H1 (cell line): ENCODE results near the gene SERINC5. TPM values are rescaled to one million over a fixed set of nuclear protein-coding genes. Genes with fewer than 3 reads are reported as not detected.

Experiments
- CTCF ChIA-PET: fragments of 300-600 bp; sonication (Branson Sonifier 250); formaldehyde crosslinking; loops from one replicate; lab custom pipeline; 2021; ENCODE audit not compliant: partially characterized antibody; lab: Charles Lee
- POLR2A ChIA-PET: fragments of 300-600 bp; sonication (Branson Sonifier 250); formaldehyde crosslinking; loops from one replicate; lab custom pipeline; 2021; ENCODE audit warnings: inconsistent platforms; ENCODE audit not compliant: partially characterized antibody; lab: Charles Lee
- DNase-seq, 2 experiments: peaks; one replicate each; pipeline versions ENCODE4 v3.0.0 to v3.0.0-alpha.2; 2010 to 2022; ENCODE audit warnings: low spot score in 2 of 2, low read depth in 1 of 2, mixed read lengths in 1 of 2
- FAIRE-seq: peaks from 2 replicates; lab custom pipeline; 2011; peaks lifted over from hg19 to GRCh38; lab: Jason Lieb, UNC
- H2AFZ ChIP-seq: 2 replicates; pipeline ENCODE4 v1.8.1; 2012; ENCODE audit warnings: low read length, inconsistent platforms
- H2AK5ac ChIP-seq: 2 replicates; pipeline ENCODE4 v1.6.1; 2013; ENCODE audit warnings: low read depth, low read length
- H2BK120ac ChIP-seq: replicated peaks from 2 replicates; pipeline ENCODE3; 2013; ENCODE audit warnings: low read depth, low read length, inconsistent platforms
- H2BK12ac ChIP-seq: 2 replicates; pipeline ENCODE4 v1.6.1; 2013; ENCODE audit warnings: low read depth, low read length
- H2BK15ac ChIP-seq: 2 replicates; pipeline ENCODE4 v1.6.1; 2013; ENCODE audit warnings: low read length
- H2BK20ac ChIP-seq: 2 replicates; pipeline ENCODE4 v1.6.1; 2013; ENCODE audit warnings: low read length
- H2BK5ac ChIP-seq: 2 replicates; pipeline ENCODE4 v1.6.1; 2013; ENCODE audit warnings: low read depth, low read length
- H3K14ac ChIP-seq: 2 replicates; pipeline ENCODE4 v1.6.1; 2013; ENCODE audit warnings: inconsistent platforms; ENCODE audit not compliant: insufficient read length
- H3K18ac ChIP-seq: 2 replicates; pipeline ENCODE4 v1.6.1; 2013; ENCODE audit warnings: low read length; ENCODE audit errors: extremely low read depth
- H3K23ac ChIP-seq: 2 replicates; pipeline ENCODE4 v1.6.1; 2013; ENCODE audit warnings: inconsistent platforms; ENCODE audit not compliant: insufficient read length
- H3K23me2 ChIP-seq: 2 replicates; pipeline ENCODE4 v1.6.1; 2013; ENCODE audit warnings: low read depth, low read length
- H3K27ac ChIP-seq: 2 replicates; pipeline ENCODE4 v1.6.1; 2011; ENCODE audit warnings: low read depth, low read length, inconsistent platforms
- H3K27me3 ChIP-seq, 4 experiments: replicated peaks in 1 of 4; 1 replicate in 1 of 4; 2 replicates in 3 of 4; pipeline versions ENCODE4 v1.6.1 to v1.8.1; 2011 to 2013; ENCODE audit warnings: low read length in 3 of 4, mild to moderate bottlenecking in 3 of 4, inconsistent platforms in 2 of 4, mixed read lengths in 2 of 4, moderate library complexity in 1 of 4; ENCODE audit not compliant: control insufficient read depth in 3 of 4, insufficient read depth in 3 of 4; ENCODE audit errors: extremely low read depth in 1 of 4
- H3K36me3 ChIP-seq, 4 experiments: 2 replicates each; pipeline versions ENCODE4 v1.6.1 to v1.8.1; 2011 to 2013; ENCODE audit warnings: mild to moderate bottlenecking in 4 of 4, low read length in 3 of 4, moderate library complexity in 2 of 4, control low read depth in 1 of 4, inconsistent platforms in 1 of 4; ENCODE audit not compliant: insufficient read depth in 4 of 4, control insufficient read depth in 2 of 4
- H3K4ac ChIP-seq: replicated peaks from 2 replicates; pipeline ENCODE3; 2013; ENCODE audit warnings: low read length, low read depth, mixed read lengths, inconsistent platforms; ENCODE audit not compliant: insufficient read length
- H3K4me1 ChIP-seq, 4 experiments: replicated peaks in 1 of 4; 1 replicate in 1 of 4; 2 replicates in 3 of 4; pipeline versions ENCODE4 v1.6.1 to v1.8.1; 2011 to 2013; ENCODE audit warnings: low read length in 3 of 4, inconsistent platforms in 2 of 4, mixed read lengths in 1 of 4; ENCODE audit not compliant: insufficient read depth in 4 of 4, control insufficient read depth in 3 of 4
- H3K4me2 ChIP-seq, 2 experiments: 2 replicates each; pipeline versions ENCODE4 v1.6.1 to v1.8.1; 2011 to 2013; ENCODE audit warnings: low read depth in 2 of 2, low read length in 2 of 2, control low read depth in 1 of 2, inconsistent platforms in 1 of 2, mild to moderate bottlenecking in 1 of 2; ENCODE audit not compliant: insufficient read depth in 1 of 2
- H3K4me3 ChIP-seq, 4 experiments: fragments of 200-600, 300-600 bp in 1 of 4; sonication (generic), shearing (Covaris generic), sonication (Bioruptor Twin) in 1 of 4; 2 replicates each; pipeline versions ENCODE4 v1.5.1 to v1.8.1; 2011 to 2016; ENCODE audit warnings: low read length in 4 of 4, low read depth in 3 of 4, control low read depth in 2 of 4, inconsistent platforms in 2 of 4, mild to moderate bottlenecking in 2 of 4, mixed read lengths in 1 of 4, moderate library complexity in 1 of 4; ENCODE audit not compliant: insufficient read depth in 2 of 4; ENCODE audit errors: extremely low read depth in 1 of 4
- H3K56ac ChIP-seq: replicated peaks from 2 replicates; pipeline ENCODE3; 2013; ENCODE audit warnings: low read depth, mild to moderate bottlenecking, mixed read lengths, low read length, inconsistent platforms; ENCODE audit not compliant: insufficient read length
- H3K79me1 ChIP-seq: 2 replicates; pipeline ENCODE4 v1.6.1; 2013; ENCODE audit warnings: low read depth, low read length, control low read depth
- H3K79me2 ChIP-seq, 2 experiments: 2 replicates each; pipeline versions ENCODE4 v1.6.1 to v1.8.1; 2012 to 2013; ENCODE audit warnings: low read length in 2 of 2, mild to moderate bottlenecking in 2 of 2, inconsistent platforms in 1 of 2; ENCODE audit not compliant: insufficient read depth in 2 of 2, control insufficient read depth in 1 of 2
- H3K9ac ChIP-seq, 4 experiments: replicated peaks in 1 of 4; 1 replicate in 1 of 4; 2 replicates in 3 of 4; pipeline versions ENCODE4 v1.6.1 to v1.8.1; 2011 to 2013; ENCODE audit warnings: low read depth in 3 of 4, low read length in 3 of 4, control low read depth in 2 of 4, mild to moderate bottlenecking in 2 of 4, moderate library complexity in 2 of 4, inconsistent platforms in 1 of 4; ENCODE audit errors: extremely low read depth in 1 of 4
- H3K9me3 ChIP-seq, 2 experiments: 2 replicates each; pipeline versions ENCODE4 v1.6.1 to v1.8.1; 2012 to 2013; ENCODE audit warnings: mild to moderate bottlenecking in 2 of 2, moderate library complexity in 2 of 2, control low read depth in 1 of 2, inconsistent platforms in 1 of 2, low read depth in 1 of 2, low read length in 1 of 2, mixed read lengths in 1 of 2; ENCODE audit not compliant: insufficient read depth in 2 of 2
- H4K20me1 ChIP-seq, 2 experiments: replicated peaks in 1 of 2; 2 replicates each; pipeline versions ENCODE3 to v1.8.1; 2011 to 2013; ENCODE audit warnings: inconsistent platforms in 2 of 2, low read length in 2 of 2, mild to moderate bottlenecking in 1 of 2; ENCODE audit not compliant: insufficient read depth in 2 of 2, control insufficient read depth in 1 of 2
- H4K5ac ChIP-seq: 2 replicates; pipeline ENCODE4 v1.6.1; 2013; ENCODE audit warnings: low read length, low read depth, mixed read lengths, inconsistent platforms; ENCODE audit not compliant: insufficient read length
- H4K8ac ChIP-seq: 2 replicates; pipeline ENCODE4 v1.8.0; 2013; ENCODE audit warnings: mild to moderate bottlenecking, moderate library complexity, low read length, inconsistent platforms; ENCODE audit not compliant: insufficient read depth; ENCODE audit errors: extremely low read depth
- H4K91ac ChIP-seq: replicated peaks from 2 replicates; pipeline ENCODE3; 2013; ENCODE audit warnings: low read length, mixed read lengths, inconsistent platforms; ENCODE audit not compliant: insufficient read length
- CTBP2 ChIP-seq: IDR thresholded peaks from 2 replicates; pipeline ENCODE4 v1.7.0; 2011; ENCODE audit warnings: borderline replicate concordance, mild to moderate bottlenecking, moderate library complexity, mixed read lengths, low read length; ENCODE audit not compliant: insufficient read depth, insufficient read length
- E2F6 ChIP-seq: IDR thresholded peaks from 2 replicates; pipeline ENCODE4 v1.6.1; 2012; ENCODE audit warnings: inconsistent platforms
- GTF2F1 ChIP-seq: IDR thresholded peaks from 2 replicates; pipeline ENCODE4 v1.6.1; 2012; ENCODE audit warnings: low read depth, low read length, improper control_type of control experiment, borderline replicate concordance
- HDAC2 ChIP-seq, 2 experiments: fragments of 300-600 bp in 1 of 2; sonication (generic) in 1 of 2; IDR thresholded peaks; 2 replicates each; pipeline ENCODE4 v1.6.1; 2011 to 2012; ENCODE audit warnings: low read depth in 2 of 2, low read length in 2 of 2, mild to moderate bottlenecking in 2 of 2, moderate library complexity in 2 of 2, borderline replicate concordance in 1 of 2, inconsistent platforms in 1 of 2
- RXRA ChIP-seq: IDR thresholded peaks from 2 replicates; pipeline ENCODE4 v1.6.1; 2011; ENCODE audit warnings: low read depth, mild to moderate bottlenecking, low read length, moderate library complexity; ENCODE audit not compliant: insufficient read depth
- SP2 ChIP-seq: IDR thresholded peaks from 2 replicates; pipeline ENCODE4 v1.6.1; 2012; ENCODE audit warnings: mild to moderate bottlenecking, low read length, inconsistent platforms
- USF2 ChIP-seq: IDR thresholded peaks from 2 replicates; pipeline ENCODE4 v1.6.1; 2011; ENCODE audit warnings: low read length, improper control_type of control experiment
- YY1 ChIP-seq: IDR thresholded peaks from 2 replicates; pipeline ENCODE4 v1.6.1; 2011; ENCODE audit warnings: low read depth, mild to moderate bottlenecking, low read length
- WGBS, 2 experiments: shearing (Covaris generic) in 1 of 2; methylation state at CpG; one replicate each; pipeline versions ENCODE4 v1.1.6 to v1.1.7; 2013 to 2015; ENCODE audit warnings: low lambda C conversion rate in 2 of 2, mixed read lengths in 2 of 2, inconsistent platforms in 1 of 2, low coverage in 1 of 2, missing lambda C conversion rate in 1 of 2; ENCODE audit not compliant: insufficient replicate concordance in 2 of 2, insufficient coverage in 1 of 2, insufficient read length in 1 of 2; ENCODE audit errors: extremely low coverage in 1 of 2, missing lambda C conversion rate in 1 of 2; 5-methylcytosine and 5-hydroxymethylcytosine counted together
- polyA plus RNA-seq, 7 experiments: library from polyadenylated mRNA; depleted of rRNA in 3 of 7; stranded (reverse) in 5 of 7; unstranded in 2 of 7; fragments of >200 nt in 5 of 7; fragments of 200-250 nt in 2 of 7; gene quantifications; 1 replicate in 5 of 7; 2 replicates in 1 of 7; 4 replicates in 1 of 7; pipeline versions ENCODE4 v1.2.1 to v1.2.3, GENCODE V29; 2011 to 2013; ENCODE audit warnings: missing spikeins in 2 of 7, mixed read lengths in 2 of 7
- total RNA-seq: library from RNA; stranded (reverse); fragmentation: NEBNext Ultra II Directional; extraction: Animal tissue kit (Norgen Biotek cat#: 25700); gene quantifications from 2 replicates; pipeline ENCODE4 v1.2.1, GENCODE V29; 2021

The SERINC5 gene
- total and polyA plus RNA-seq, 2 of the 8 experiments (the other 6 are each of a cell fraction or from before 2014, with no cell fraction given): 32.2 to 149 TPM

- H3K9ac ChIP-seq: no peak overlapping the region
- H4K5ac ChIP-seq: no peak overlapping the region
- TF ChIP-seq RXRA: no peak
- no peak for TF ChIP-seq YY1
- no peak for TF ChIP-seq USF2
- TF ChIP-seq GTF2F1: no peak
- TF ChIP-seq CTBP2: no peak
- no peak for TF ChIP-seq E2F6
- no peak for TF ChIP-seq SP2
- TF ChIP-seq HDAC2 (IDR thresholded peaks at IDR 0.05; ENCODE audit: borderline replicate concordance in 1 of 2, low read depth in 2 of 2, low read length in 2 of 2): no peak
- no peak for DNase-seq
- H3K79me1 ChIP-seq: peaks cover 29% of the 10 kb centered on the region
- no peak overlapping the region for H3K23ac ChIP-seq
- no peak overlapping the region for H3K18ac ChIP-seq
- H4K8ac ChIP-seq: no peak overlapping the region
- H2BK15ac ChIP-seq: no peak overlapping the region
- H3K56ac ChIP-seq: no peak overlapping the region
- H3K27me3 ChIP-seq: no peaks in the 10 kb centered on the region
- no peak overlapping the region for H4K91ac ChIP-seq
- H2BK20ac ChIP-seq: no peak overlapping the region
- FAIRE-seq: no peak
- H2BK5ac ChIP-seq: no peak overlapping the region
- no peaks in the 10 kb centered on the region for H3K23me2 ChIP-seq
- no peak overlapping the region for H2AFZ ChIP-seq
- H3K4me2 ChIP-seq: no peak overlapping the region
- no peak overlapping the region for H2AK5ac ChIP-seq
- CTCF ChIA-PET: interaction anchor here (1.2 to 1.9 kb wide), 5 partner anchors 8 to 58 kb away, joined by 3 to 6 read pairs (median 3); no protein-coding TSS in a partner anchor
- POLR2A ChIA-PET: interaction anchor here (1.0 to 9.1 kb wide), 4 partner anchors 8 to 39 kb away, joined by 3 to 44 read pairs (median 12); partner anchors contain the start of gene SERINC5
- no peak overlapping the region for H2BK120ac ChIP-seq
- peaks cover 15% of the 10 kb centered on the region in 2 experiments for H4K20me1 ChIP-seq
- H3K79me2 ChIP-seq: peaks cover 4 to 90% of the 10 kb centered on the region in 2 experiments; a peak in 3 of 4 replicates
- whole genome bisulfite sequencing, 2 experiments: 80% methylated on average over 2 of the region's 2 CpGs; no CpG with 5 or more reads in 1 of the 2 experiments
- H2BK12ac ChIP-seq: no peak overlapping the region
- no peaks in the 10 kb centered on the region for H3K36me3 ChIP-seq
- H3K4me1 ChIP-seq: peaks cover 6 to 19% (median 9%) of the 10 kb centered on the region in 4 experiments
- H3K4me3 ChIP-seq: no peak overlapping the region
- no peak overlapping the region for H3K14ac ChIP-seq
- H3K27ac ChIP-seq: no peak overlapping the region
- H3K9me3 ChIP-seq: no peaks in the 10 kb centered on the region
- H3K4ac ChIP-seq: no peak overlapping the region
These were observed 38.2 kb downstream of the SERINC5 start for GRCh38 chr5:80217667-80218066.
